SK-N-SH (cell line): Measurements from ENCODE around the gene NUP107. TPM values are rescaled to one million over a fixed set of nuclear protein-coding genes. Genes with fewer than 3 reads are reported as not detected.

Experiments
- CTCF ChIA-PET: fragments of 300-600, 350-600 bp; formaldehyde crosslinking; extraction: SDS; loops from one replicate; lab custom pipeline; 2021; lab: Yijun Ruan, JAX
- POLR2A ChIA-PET: fragments of 350-600 bp; sonication (Branson Sonifier 250); formaldehyde crosslinking; extraction: SDS; loops from one replicate; lab custom pipeline; 2020; ENCODE audit warnings: antibody characterized with exemption, inconsistent platforms; lab: Yijun Ruan, JAX
- DNase-seq: peaks from one replicate; pipeline ENCODE4 v3.0.0; 2012
- H2AFZ ChIP-seq: fragments of 200-600 bp; sonication (generic); 2 replicates; pipeline ENCODE4 v1.8.1; 2016; ENCODE audit warnings: antibody characterized with exemption, mild to moderate bottlenecking, low read depth
- H3F3A ChIP-seq: fragments of 200-600 bp; sonication (generic); replicated peaks from 2 replicates; pipeline ENCODE3; 2016; ENCODE audit warnings: antibody characterized with exemption, mild to moderate bottlenecking; ENCODE audit not compliant: insufficient read depth
- H3K27ac ChIP-seq, 2 experiments: fragments of 200-500 bp in 1 of 2; fragments of 200-600 bp in 1 of 2; sonication (Bioruptor generic) in 1 of 2; sonication (generic), shearing (Covaris generic) in 1 of 2; 2 replicates each; pipeline versions ENCODE4 v1.5.1 to v1.6.1; 2014 to 2016; ENCODE audit warnings: low read depth in 2 of 2, inconsistent platforms in 1 of 2, low read length in 1 of 2, mild to moderate bottlenecking in 1 of 2, mixed read lengths in 1 of 2
- H3K27me3 ChIP-seq: fragments of 200-600 bp; sonication (generic), shearing (Covaris generic); 2 replicates; pipeline ENCODE4 v1.6.1; 2016; ENCODE audit warnings: mixed run types; ENCODE audit not compliant: insufficient read depth
- H3K36me3 ChIP-seq, 2 experiments: fragments of 200-500 bp in 1 of 2; fragments of 200-600 bp in 1 of 2; sonication (Bioruptor generic) in 1 of 2; sonication (generic) in 1 of 2; replicated peaks in 1 of 2; 2 replicates each; pipeline versions ENCODE3 to v1.5.1; 2014 to 2016; ENCODE audit warnings: low read length in 1 of 2, mild to moderate bottlenecking in 1 of 2; ENCODE audit not compliant: insufficient read depth in 2 of 2, control insufficient read depth in 1 of 2
- H3K4me1 ChIP-seq, 2 experiments: fragments of 200-500 bp in 1 of 2; fragments of 200-600 bp in 1 of 2; sonication (Bioruptor generic) in 1 of 2; sonication (generic), shearing (Covaris generic) in 1 of 2; 2 replicates each; pipeline versions ENCODE4 v1.5.1 to v1.6.1; 2014 to 2016; ENCODE audit warnings: low read depth in 1 of 2, low read length in 1 of 2, mixed run types in 1 of 2; ENCODE audit not compliant: insufficient read depth in 2 of 2, control insufficient read depth in 1 of 2
- H3K4me2 ChIP-seq: fragments of 200-600 bp; sonication (generic), shearing (Covaris generic); 2 replicates; pipeline ENCODE4 v1.6.1; 2017; ENCODE audit warnings: mixed run types
- H3K4me3 ChIP-seq, 2 experiments: fragments of 200-500 bp in 1 of 2; fragments of 200-600 bp in 1 of 2; sonication (Bioruptor generic) in 1 of 2; sonication (generic), shearing (Covaris generic) in 1 of 2; 2 replicates each; pipeline versions ENCODE4 v1.5.1 to v1.8.1; 2014 to 2016; ENCODE audit warnings: low read depth in 2 of 2, inconsistent platforms in 1 of 2, low read length in 1 of 2, mild to moderate bottlenecking in 1 of 2, mixed read lengths in 1 of 2, moderate library complexity in 1 of 2
- H3K79me2 ChIP-seq: fragments of 200-600 bp; sonication (generic); 2 replicates; pipeline ENCODE4 v1.8.1; 2017; ENCODE audit warnings: mild to moderate bottlenecking; ENCODE audit not compliant: insufficient read depth
- H3K9ac ChIP-seq: fragments of 200-600 bp; sonication (generic); 2 replicates; pipeline ENCODE4 v1.6.1; 2017; ENCODE audit warnings: mixed run types
- H3K9me2 ChIP-seq: fragments of 200-600 bp; sonication (generic); 2 replicates; pipeline ENCODE4 v1.6.1; 2017; ENCODE audit warnings: mixed run types
- H3K9me3 ChIP-seq: fragments of 200-600 bp; sonication (generic); 2 replicates; pipeline ENCODE4 v1.6.1; 2017; ENCODE audit warnings: mixed run types, mild to moderate bottlenecking, moderate library complexity
- H4K20me1 ChIP-seq: fragments of 200-600 bp; sonication (generic); 2 replicates; pipeline ENCODE4 v1.6.1; 2017; ENCODE audit warnings: mild to moderate bottlenecking, mixed run types; ENCODE audit not compliant: insufficient read depth
- CTCF ChIP-seq: fragments of 200-600 bp; sonication (generic); IDR thresholded peaks from 2 replicates; pipeline ENCODE4 v1.6.1; 2017; ENCODE audit warnings: antibody characterized with exemption, mild to moderate bottlenecking, moderate library complexity
- EZH2phosphoT487 ChIP-seq: fragments of 200-600 bp; sonication (generic); IDR thresholded peaks from 2 replicates; pipeline ENCODE4 v1.6.1; 2017; ENCODE audit warnings: low read depth, mixed run types, mild to moderate bottlenecking, antibody characterized with exemption, moderate library complexity, borderline replicate concordance
- FOXM1 ChIP-seq: IDR thresholded peaks from 2 replicates; pipeline ENCODE4 v1.4.0; 2012; ENCODE audit warnings: low read depth, mild to moderate bottlenecking
- GABPA ChIP-seq: IDR thresholded peaks from 2 replicates; pipeline ENCODE4 v1.4.0; 2012; ENCODE audit warnings: low read depth, mild to moderate bottlenecking
- GATA2 ChIP-seq: sonication (generic); formaldehyde crosslinking; IDR thresholded peaks from 2 replicates; pipeline ENCODE4 v1.5.0; 2020; ENCODE audit warnings: mild to moderate bottlenecking, missing genetic modification reagents
- IRF3 ChIP-seq: fragments of 150-350 bp; IDR thresholded peaks from 2 replicates; pipeline ENCODE4 v1.6.1; 2016; ENCODE audit warnings: mild to moderate bottlenecking, low read depth, low read length
- MXI1 ChIP-seq: IDR thresholded peaks from 2 replicates; pipeline ENCODE4 v1.6.1; 2012; ENCODE audit warnings: mild to moderate bottlenecking, low read depth, low read length, improper control_type of control experiment
- NFIC ChIP-seq: IDR thresholded peaks from 2 replicates; pipeline ENCODE4 v1.4.0; 2012; ENCODE audit warnings: borderline replicate concordance
- NRF1 ChIP-seq: IDR thresholded peaks from 2 replicates; pipeline ENCODE4 v1.6.1; 2012; ENCODE audit warnings: low read depth, mild to moderate bottlenecking, low read length
- PBX3 ChIP-seq: IDR thresholded peaks from 2 replicates; pipeline ENCODE4; 2012
- RAD21 ChIP-seq: IDR thresholded peaks from 2 replicates; pipeline ENCODE4 v1.6.1; 2012; ENCODE audit warnings: mild to moderate bottlenecking, low read length
- REST ChIP-seq: IDR thresholded peaks from 2 replicates; pipeline ENCODE4 v1.6.1; 2012; ENCODE audit warnings: mild to moderate bottlenecking, low read depth, low read length, moderate library complexity
- RFX5 ChIP-seq: IDR thresholded peaks from 2 replicates; pipeline ENCODE4 v1.6.1; 2012; ENCODE audit warnings: mild to moderate bottlenecking, improper control_type of control experiment, low read length
- SIN3A ChIP-seq: IDR thresholded peaks from 2 replicates; pipeline ENCODE4 v1.6.1; 2012; ENCODE audit warnings: low read depth, mild to moderate bottlenecking, low read length, moderate library complexity, borderline replicate concordance
- TAF1 ChIP-seq: IDR thresholded peaks from 2 replicates; pipeline ENCODE4 v1.6.1; 2012; ENCODE audit warnings: low read depth, mild to moderate bottlenecking, low read length, moderate library complexity, borderline replicate concordance
- TCF12 ChIP-seq: IDR thresholded peaks from 2 replicates; pipeline ENCODE4 v1.4.0; 2012
- TEAD4 ChIP-seq: IDR thresholded peaks from 2 replicates; pipeline ENCODE4 v1.4.0; 2012; ENCODE audit warnings: mild to moderate bottlenecking, borderline replicate concordance; ENCODE audit not compliant: insufficient read depth
- USF2 ChIP-seq: fragments of 150-350 bp; IDR thresholded peaks from 2 replicates; pipeline ENCODE4 v1.6.1; 2017; ENCODE audit warnings: antibody characterized with exemption, low read length, low read depth, borderline replicate concordance
- YY1 ChIP-seq: IDR thresholded peaks from 2 replicates; pipeline ENCODE4 v1.4.0; 2012; ENCODE audit warnings: low read depth, mild to moderate bottlenecking
- WGBS: methylation state at CpG from one replicate; pipeline ENCODE4 v1.1.6; 2017; ENCODE audit warnings: low lambda C conversion rate; 5-methylcytosine and 5-hydroxymethylcytosine counted together
- polyA plus RNA-seq, 3 experiments: library from polyadenylated mRNA; depleted of rRNA; stranded (reverse); fragments of >200 nt; gene quantifications; 2 replicates each; pipeline ENCODE4 v1.2.3, GENCODE V29; 2012

Gene NUP107
- polyA plus RNA-seq, 1 of the 3 experiments (the other 2 are of a cell fraction) = 30.9 TPM

- TF ChIP-seq SIN3A (no peak), TEAD4 (no peak), NFIC (no peak), TAF1 (no peak), IRF3 (no peak)
These were observed 40.3 kb upstream of the NUP107 start (continued) for GRCh38 chr12:68646484-68646883.

- H3K36me3 ChIP-seq = peaks cover 38 to 64% of the 10 kb centered on the region in 2 experiments
- no peak overlapping the region for H2AFZ ChIP-seq
- ChIA-PET CTCF (no interaction called here), POLR2A (no interaction called here)
- no peak overlapping the region for H3K9ac ChIP-seq
- no peak for TF ChIP-seq TAF1
- no peak for TF ChIP-seq REST
- no peak for TF ChIP-seq CTCF
- no peak for TF ChIP-seq USF2
- TF ChIP-seq TEAD4 = no peak
- TF ChIP-seq TCF12 = no peak
- TF ChIP-seq GATA2 (CRISPR knock-in tag) = no peak
- no peak for TF ChIP-seq EZH2phosphoT487
- TF ChIP-seq MXI1 = no peak
- TF ChIP-seq NRF1 = no peak
- no peak for TF ChIP-seq RFX5
- TF ChIP-seq RAD21 = no peak
- no peak for TF ChIP-seq PBX3
- no peak for TF ChIP-seq YY1
- no peak for TF ChIP-seq FOXM1
- no peak for TF ChIP-seq SIN3A
- no peak for TF ChIP-seq GABPA
- H3K27ac ChIP-seq = no peak overlapping the region
- no peak for DNase-seq
- peaks cover 75% of the 10 kb centered on the region for H4K20me1 ChIP-seq
- no peak overlapping the region for H3K4me2 ChIP-seq
- H3K9me2 ChIP-seq = no peaks in the 10 kb centered on the region
- peaks cover 97% of the 10 kb centered on the region for H3K79me2 ChIP-seq
- no peaks in the 10 kb centered on the region for H3K27me3 ChIP-seq
- no peaks in the 10 kb centered on the region for H3K9me3 ChIP-seq
- no peaks in the 10 kb centered on the region for H3K4me1 ChIP-seq
- no peak overlapping the region for H3K4me3 ChIP-seq
- WGBS = 90% methylated on average over 1 of the region's 1 CpG
- peaks cover 28% of the 10 kb centered on the region for H3F3A ChIP-seq
These were observed 39.3 kb upstream of the NUP107 start for GRCh38 chr12:68647507-68647906.
